GM19240 (cell line): ENCODE measurements around the gene ACSM3.
"Not testable (repeated sequence)": the region's sequence is repeated elsewhere in the genome, so short reads cannot be mapped to it uniquely, and the experiment has no call there.

Experiments used
- DNase-seq: peaks from one replicate; pipeline ENCODE4 v3.0.0; 2011; ENCODE audit warnings: low spot score; ENCODE audit not compliant: insufficient read length

The ACSM3 gene

GRCh38 chr16:20763461-20764232 is at the start of gene ACSM3:
Gene ACSM3 (plus strand): TSS chr16:20764014. CDS start chr16:20770035, 6,021 bp downstream.
- peak; percentile 84 for DNase-seq

GRCh38 chr16:20717718-20718117 is 46.1 kb upstream of the ACSM3 start:
- not testable (repeated sequence) for DNase-seq

GRCh38 chr16:20720251-20720650 is 43.6 kb upstream of the ACSM3 start:
- DNase-seq: no peak

GRCh38 chr16:20726661-20727060 is 37.2 kb upstream of the ACSM3 start:
- DNase-seq: no peak

- DNase-seq: no peak
Observed at GRCh38 chr16:20727181-20727580, 36.6 kb upstream of the ACSM3 start.

- DNase-seq: no peak
Observed at GRCh38 chr16:20729141-20729540, 34.7 kb upstream of the ACSM3 start.

- DNase-seq: no peak
Observed at GRCh38 chr16:20734056-20734455, 29.8 kb upstream of the ACSM3 start.

- no peak for DNase-seq
Observed at GRCh38 chr16:20734782-20735181, 29.0 kb upstream of the ACSM3 start.

- DNase-seq: no peak
Observed at GRCh38 chr16:20735490-20735889, 28.3 kb upstream of the ACSM3 start.

- no peak for DNase-seq
Observed at GRCh38 chr16:20740007-20740883, 23.6 kb upstream of the ACSM3 start.

GRCh38 chr16:20740901-20741521 is 22.8 kb upstream of the ACSM3 start:
- DNase-seq: peak; percentile 65

GRCh38 chr16:20741554-20742285 is 22.1 kb upstream of the ACSM3 start, which contains the start of gene THUMPD1:
Gene THUMPD1 (minus strand): TSS chr16:20741818. CDS start chr16:20741739, 79 bp downstream.
- peak; percentile 84 for DNase-seq

- DNase-seq: no peak
Observed at GRCh38 chr16:20743591-20743990, 20.2 kb upstream of the ACSM3 start.

GRCh38 chr16:20744922-20745440 is 18.8 kb upstream of the ACSM3 start:
- DNase-seq: no peak

GRCh38 chr16:20746461-20746860 is 17.4 kb upstream of the ACSM3 start:
- no peak for DNase-seq

- DNase-seq: no peak
Observed at GRCh38 chr16:20747030-20747816, 16.6 kb upstream of the ACSM3 start.

GRCh38 chr16:20749474-20749873 is 14.3 kb upstream of the ACSM3 start:
- no peak for DNase-seq

GRCh38 chr16:20750558-20750957 is 13.3 kb upstream of the ACSM3 start:
- no peak for DNase-seq

GRCh38 chr16:20753727-20754126 is 10.1 kb upstream of the ACSM3 start:
- no peak for DNase-seq

- no peak for DNase-seq
Observed at GRCh38 chr16:20755238-20755637, 8.6 kb upstream of the ACSM3 start.
